ENCODE results near the gene FIBP.
A peak's percentile ranks its signal among the peaks of the same experiment; 100 is the strongest.

Gene FIBP

DNA sequence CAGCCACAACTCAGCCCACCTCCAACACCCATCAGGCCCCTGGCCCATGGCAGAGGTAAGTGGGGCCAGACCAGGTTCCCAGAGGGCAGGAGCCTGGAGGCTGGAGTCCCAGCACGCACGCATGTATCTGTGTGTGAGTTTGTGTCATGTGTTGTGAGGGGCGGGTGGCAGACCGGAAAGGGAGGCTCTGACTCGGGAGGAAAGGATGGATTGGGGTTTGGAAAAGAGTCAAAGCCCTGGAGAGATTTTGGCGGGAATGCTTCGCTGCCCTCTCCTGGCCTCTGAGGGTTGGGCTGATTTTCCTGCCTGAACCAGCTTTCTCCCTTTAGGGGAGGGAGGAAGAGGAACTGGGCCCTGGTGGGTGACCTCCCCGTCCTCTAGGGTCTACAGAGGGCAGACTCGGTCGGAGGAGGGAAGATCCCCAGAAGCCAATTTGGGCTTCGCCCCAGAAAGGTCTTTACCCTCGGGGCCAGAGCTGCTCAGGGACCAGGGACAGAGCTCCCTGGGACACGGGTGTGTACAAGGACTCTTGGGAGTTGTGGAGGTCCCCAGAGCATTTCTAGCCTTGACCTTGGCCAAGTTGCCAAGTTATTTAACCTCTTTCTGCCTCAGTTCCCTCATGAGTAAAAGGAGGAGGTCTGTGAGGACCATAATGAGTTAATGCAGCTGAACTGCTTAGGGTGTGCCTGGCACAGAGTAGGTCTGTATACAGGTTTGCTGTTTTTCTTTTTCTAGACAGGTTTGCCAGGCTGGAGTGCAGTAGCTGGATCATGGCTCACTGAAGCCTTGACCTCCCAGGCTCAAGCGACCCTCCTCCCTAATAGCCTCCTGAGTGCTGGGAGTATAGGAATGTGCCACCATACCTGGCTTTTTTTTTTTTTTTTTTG, 23.7 kb upstream of the FIBP start:
- Histone ChIP-seq H3K27me3 (ENCODE audit: control insufficient read depth, insufficient read depth, low read length) (peaks cover 9% of the 10 kb centered on the region), H3K4me3 (ENCODE audit: low read length) (no peak overlapping the region), H3K27ac (ENCODE audit: low read length) (no peak overlapping the region), H3K9ac (ENCODE audit: low read length) (no peak overlapping the region), H3K4me1 (ENCODE audit: control insufficient read depth, low read depth, low read length) (no peaks in the 10 kb centered on the region), H3K9me3 (ENCODE audit: control insufficient read depth, low read depth, low read length) (no peaks in the 10 kb centered on the region), H3K36me3 (ENCODE audit: control insufficient read depth, low read depth, low read length) (no peaks in the 10 kb centered on the region)

- Histone ChIP-seq H3K4me3 (ENCODE audit: low read length) (no peak overlapping the region), H3K27ac (ENCODE audit: low read length) (no peak overlapping the region), H3K27me3 (ENCODE audit: control insufficient read depth, insufficient read depth, low read length) (peaks cover 26% of the 10 kb centered on the region), H3K9ac (ENCODE audit: low read length) (no peak overlapping the region), H3K36me3 (ENCODE audit: control insufficient read depth, low read depth, low read length) (no peaks in the 10 kb centered on the region), H3K9me3 (ENCODE audit: control insufficient read depth, low read depth, low read length) (no peaks in the 10 kb centered on the region), H3K4me1 (ENCODE audit: control insufficient read depth, low read depth, low read length) (no peaks in the 10 kb centered on the region)
These were observed 19.6 kb upstream of the FIBP start for GRCh38 chr11:65907878-65908277.

- H3K4me3 ChIP-seq (ENCODE audit: low read length): no peak overlapping the region
- H3K27me3 ChIP-seq (ENCODE audit: control insufficient read depth, insufficient read depth, low read length): peaks cover 39% of the 10 kb centered on the region
- no peak overlapping the region for H3K9ac ChIP-seq (ENCODE audit: low read length)
- H3K27ac ChIP-seq (ENCODE audit: low read length): no peak overlapping the region
- no peaks in the 10 kb centered on the region for H3K9me3 ChIP-seq (ENCODE audit: control insufficient read depth, low read depth, low read length)
- no peaks in the 10 kb centered on the region for H3K36me3 ChIP-seq (ENCODE audit: control insufficient read depth, low read depth, low read length)
- H3K4me1 ChIP-seq (ENCODE audit: control insufficient read depth, low read depth, low read length): no peaks in the 10 kb centered on the region
These were observed 18.3 kb upstream of the FIBP start for GRCh38 chr11:65906602-65907001.

- Histone ChIP-seq H3K4me3 (ENCODE audit: low read length) (no peak overlapping the region), H3K9ac (ENCODE audit: low read length) (no peak overlapping the region), H3K36me3 (ENCODE audit: control insufficient read depth, low read depth, low read length) (no peaks in the 10 kb centered on the region), H3K9me3 (ENCODE audit: control insufficient read depth, low read depth, low read length) (no peaks in the 10 kb centered on the region), H3K27me3 (ENCODE audit: control insufficient read depth, insufficient read depth, low read length) (peaks cover 57% of the 10 kb centered on the region), H3K27ac (ENCODE audit: low read length) (no peak overlapping the region), H3K4me1 (ENCODE audit: control insufficient read depth, low read depth, low read length) (no peaks in the 10 kb centered on the region)
These were observed 15.4 kb upstream of the FIBP start for GRCh38 chr11:65903715-65904114.

GRCh38 chr11:65903068-65903481, 14.8 kb upstream of the FIBP start:
- Histone ChIP-seq H3K27ac (ENCODE audit: low read length) (no peak overlapping the region), H3K4me1 (ENCODE audit: control insufficient read depth, low read depth, low read length) (no peaks in the 10 kb centered on the region), H3K27me3 (ENCODE audit: control insufficient read depth, insufficient read depth, low read length) (peaks cover 64% of the 10 kb centered on the region), H3K4me3 (ENCODE audit: low read length) (no peak overlapping the region), H3K9ac (ENCODE audit: low read length) (no peak overlapping the region), H3K36me3 (ENCODE audit: control insufficient read depth, low read depth, low read length) (no peaks in the 10 kb centered on the region), H3K9me3 (ENCODE audit: control insufficient read depth, low read depth, low read length) (no peaks in the 10 kb centered on the region)

GRCh38 chr11:65900899-65901180, 12.6 kb upstream of the FIBP start:
- H3K9me3 ChIP-seq (ENCODE audit: control insufficient read depth, low read depth, low read length): no peaks in the 10 kb centered on the region
- no peak overlapping the region for H3K4me3 ChIP-seq (ENCODE audit: low read length)
- H3K4me1 ChIP-seq (ENCODE audit: control insufficient read depth, low read depth, low read length): no peaks in the 10 kb centered on the region
- H3K27ac ChIP-seq (ENCODE audit: low read length): no peak overlapping the region
- no peak overlapping the region for H3K9ac ChIP-seq (ENCODE audit: low read length)
- H3K27me3 ChIP-seq (ENCODE audit: control insufficient read depth, insufficient read depth, low read length): peaks cover 77% of the 10 kb centered on the region
- H3K36me3 ChIP-seq (ENCODE audit: control insufficient read depth, low read depth, low read length): no peaks in the 10 kb centered on the region

GRCh38 chr11:65900125-65900898, 12.0 kb upstream of the FIBP start, which contains the start of gene FOSL1:
FOSL1 (minus strand) TSS chr11:65900388; CDS start chr11:65900339, 49 bp downstream.
- no peak within 1 kb of the TSS for H3K27ac ChIP-seq (ENCODE audit: low read length)
- H3K9ac ChIP-seq (ENCODE audit: low read length): peak within 1 kb of the TSS; percentile 36
- H3K4me1 ChIP-seq (ENCODE audit: control insufficient read depth, low read depth, low read length): no peaks in the 10 kb centered on the region
- H3K36me3 ChIP-seq (ENCODE audit: control insufficient read depth, low read depth, low read length): no peaks in the 10 kb centered on the region
- H3K27me3 ChIP-seq (ENCODE audit: control insufficient read depth, insufficient read depth, low read length): peaks cover 77% of the 10 kb centered on the region
- H3K9me3 ChIP-seq (ENCODE audit: control insufficient read depth, low read depth, low read length): no peaks in the 10 kb centered on the region
- peak within 1 kb of the TSS; percentile 56 for H3K4me3 ChIP-seq (ENCODE audit: low read length)

DNA sequence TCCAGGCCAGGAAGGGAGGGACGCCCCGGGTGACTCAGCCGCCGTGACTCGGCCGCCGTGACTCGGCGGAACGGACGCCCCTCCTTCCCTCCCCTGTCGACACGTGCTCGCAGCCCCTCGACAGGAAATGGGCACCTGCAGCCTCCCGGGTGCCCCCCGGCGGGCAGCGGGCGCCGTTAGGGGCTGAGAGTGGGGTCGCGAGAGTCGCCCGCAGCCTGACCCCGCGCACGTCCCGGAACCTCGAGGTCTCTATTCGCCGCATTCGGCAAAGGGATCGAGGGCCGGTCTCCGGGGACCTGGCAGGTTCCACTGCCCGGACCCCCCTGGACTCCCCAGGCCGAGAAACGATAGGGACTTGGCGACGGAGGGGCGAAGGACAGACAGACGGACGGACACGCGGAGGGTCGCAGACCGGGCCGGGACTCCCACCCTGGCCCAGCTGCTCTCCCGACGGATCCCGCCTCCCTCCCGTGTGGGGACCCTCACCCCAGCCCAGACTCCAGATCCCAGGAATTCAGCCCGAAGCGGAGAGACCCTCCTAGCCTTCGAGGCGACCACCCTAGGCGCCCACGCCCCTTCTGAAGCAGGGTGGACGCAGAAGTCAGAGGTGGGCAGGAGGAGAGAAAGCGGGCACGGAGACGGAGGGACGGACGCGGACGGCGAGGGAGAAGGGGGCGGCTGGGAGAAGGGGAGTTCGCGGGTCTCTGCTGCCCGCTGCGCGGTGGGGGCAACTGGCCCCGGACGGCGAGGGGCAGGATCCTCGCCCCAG, 11.3 kb upstream of the FIBP start:
- Histone ChIP-seq H3K9ac (ENCODE audit: low read length) (peak overlapping the region; percentile 36), H3K36me3 (ENCODE audit: control insufficient read depth, low read depth, low read length) (no peaks in the 10 kb centered on the region), H3K4me3 (ENCODE audit: low read length) (peak overlapping the region; percentile 56), H3K9me3 (ENCODE audit: control insufficient read depth, low read depth, low read length) (no peaks in the 10 kb centered on the region), H3K27ac (ENCODE audit: low read length) (no peak overlapping the region), H3K27me3 (ENCODE audit: control insufficient read depth, insufficient read depth, low read length) (peaks cover 77% of the 10 kb centered on the region), H3K4me1 (ENCODE audit: control insufficient read depth, low read depth, low read length) (no peaks in the 10 kb centered on the region)

GRCh38 chr11:65898656-65899355, 10.5 kb upstream of the FIBP start:
- Histone ChIP-seq H3K36me3 (ENCODE audit: control insufficient read depth, low read depth, low read length) (no peaks in the 10 kb centered on the region), H3K4me1 (ENCODE audit: control insufficient read depth, low read depth, low read length) (no peaks in the 10 kb centered on the region), H3K9ac (ENCODE audit: low read length) (peak overlapping the region; percentile 36), H3K27me3 (ENCODE audit: control insufficient read depth, insufficient read depth, low read length) (peaks cover 74% of the 10 kb centered on the region), H3K9me3 (ENCODE audit: control insufficient read depth, low read depth, low read length) (no peaks in the 10 kb centered on the region), H3K27ac (ENCODE audit: low read length) (no peak overlapping the region), H3K4me3 (ENCODE audit: low read length) (peak overlapping the region; percentile 56)

GRCh38 chr11:65897020-65897471, 8.8 kb upstream of the FIBP start:
- no peaks in the 10 kb centered on the region for H3K36me3 ChIP-seq (ENCODE audit: control insufficient read depth, low read depth, low read length)
- peaks cover 6% of the 10 kb centered on the region for H3K4me1 ChIP-seq (ENCODE audit: control insufficient read depth, low read depth, low read length)

More at GRCh38 chr11:65897020-65897471, 8.8 kb upstream of the FIBP start:
- Histone ChIP-seq H3K27ac (ENCODE audit: low read length) (no peak overlapping the region), H3K9ac (ENCODE audit: low read length) (no peak overlapping the region), H3K9me3 (ENCODE audit: control insufficient read depth, low read depth, low read length) (no peaks in the 10 kb centered on the region), H3K4me3 (ENCODE audit: low read length) (no peak overlapping the region), H3K27me3 (ENCODE audit: control insufficient read depth, insufficient read depth, low read length) (peaks cover 57% of the 10 kb centered on the region)
